ENCODE measurements around the gene P4HA2.

The P4HA2 gene

DNA sequence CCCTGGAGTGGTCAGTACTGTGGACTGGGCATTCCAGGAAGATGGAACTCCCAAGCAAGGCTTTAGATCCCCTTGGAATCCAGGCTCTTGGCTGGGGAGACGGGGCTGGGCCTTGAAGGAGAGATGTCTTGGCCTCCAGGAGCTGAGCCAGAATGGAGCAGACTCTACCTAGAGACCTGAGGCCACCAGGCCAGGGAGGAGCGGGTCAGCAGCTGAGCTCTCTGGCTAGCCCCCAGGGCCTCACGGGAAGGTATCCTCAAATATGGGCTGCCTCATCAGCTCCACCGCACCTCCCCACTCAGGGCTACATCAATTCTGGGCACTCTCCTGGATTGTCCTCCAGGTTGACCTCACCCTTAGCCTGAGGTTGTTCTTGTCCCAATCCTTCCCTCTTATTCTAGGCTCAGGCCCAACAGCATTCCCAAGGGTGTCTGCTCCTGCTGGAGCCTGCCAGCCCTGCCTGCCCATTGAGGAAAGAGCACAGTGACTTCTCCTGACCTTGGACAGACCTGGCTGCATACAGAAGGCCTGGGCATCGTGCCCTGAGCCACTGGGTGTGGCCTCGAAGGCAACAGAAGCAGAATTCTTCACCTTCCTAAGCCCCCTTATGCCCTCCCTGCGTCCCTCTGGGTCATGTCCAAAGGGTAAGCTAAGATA is 26.8 kb upstream of the P4HA2 start:
- no peak overlapping the region for H3K4me3 ChIP-seq (replicated peaks; ENCODE audit: low read depth, low read length)
- TF ChIP-seq, protein P1, sequence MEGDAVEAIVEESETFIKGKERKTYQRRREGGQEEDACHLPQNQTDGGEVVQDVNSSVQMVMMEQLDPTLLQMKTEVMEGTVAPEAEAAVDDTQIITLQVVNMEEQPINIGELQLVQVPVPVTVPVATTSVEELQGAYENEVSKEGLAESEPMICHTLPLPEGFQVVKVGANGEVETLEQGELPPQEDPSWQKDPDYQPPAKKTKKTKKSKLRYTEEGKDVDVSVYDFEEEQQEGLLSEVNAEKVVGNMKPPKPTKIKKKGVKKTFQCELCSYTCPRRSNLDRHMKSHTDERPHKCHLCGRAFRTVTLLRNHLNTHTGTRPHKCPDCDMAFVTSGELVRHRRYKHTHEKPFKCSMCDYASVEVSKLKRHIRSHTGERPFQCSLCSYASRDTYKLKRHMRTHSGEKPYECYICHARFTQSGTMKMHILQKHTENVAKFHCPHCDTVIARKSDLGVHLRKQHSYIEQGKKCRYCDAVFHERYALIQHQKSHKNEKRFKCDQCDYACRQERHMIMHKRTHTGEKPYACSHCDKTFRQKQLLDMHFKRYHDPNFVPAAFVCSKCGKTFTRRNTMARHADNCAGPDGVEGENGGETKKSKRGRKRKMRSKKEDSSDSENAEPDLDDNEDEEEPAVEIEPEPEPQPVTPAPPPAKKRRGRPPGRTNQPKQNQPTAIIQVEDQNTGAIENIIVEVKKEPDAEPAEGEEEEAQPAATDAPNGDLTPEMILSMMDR (IDR thresholded peaks at IDR 0.05; ENCODE audit: low read depth, low read length, missing control alignments), result no peak
- no peak for DNase-seq (ENCODE audit: extremely low read depth, low read depth)

DNA sequence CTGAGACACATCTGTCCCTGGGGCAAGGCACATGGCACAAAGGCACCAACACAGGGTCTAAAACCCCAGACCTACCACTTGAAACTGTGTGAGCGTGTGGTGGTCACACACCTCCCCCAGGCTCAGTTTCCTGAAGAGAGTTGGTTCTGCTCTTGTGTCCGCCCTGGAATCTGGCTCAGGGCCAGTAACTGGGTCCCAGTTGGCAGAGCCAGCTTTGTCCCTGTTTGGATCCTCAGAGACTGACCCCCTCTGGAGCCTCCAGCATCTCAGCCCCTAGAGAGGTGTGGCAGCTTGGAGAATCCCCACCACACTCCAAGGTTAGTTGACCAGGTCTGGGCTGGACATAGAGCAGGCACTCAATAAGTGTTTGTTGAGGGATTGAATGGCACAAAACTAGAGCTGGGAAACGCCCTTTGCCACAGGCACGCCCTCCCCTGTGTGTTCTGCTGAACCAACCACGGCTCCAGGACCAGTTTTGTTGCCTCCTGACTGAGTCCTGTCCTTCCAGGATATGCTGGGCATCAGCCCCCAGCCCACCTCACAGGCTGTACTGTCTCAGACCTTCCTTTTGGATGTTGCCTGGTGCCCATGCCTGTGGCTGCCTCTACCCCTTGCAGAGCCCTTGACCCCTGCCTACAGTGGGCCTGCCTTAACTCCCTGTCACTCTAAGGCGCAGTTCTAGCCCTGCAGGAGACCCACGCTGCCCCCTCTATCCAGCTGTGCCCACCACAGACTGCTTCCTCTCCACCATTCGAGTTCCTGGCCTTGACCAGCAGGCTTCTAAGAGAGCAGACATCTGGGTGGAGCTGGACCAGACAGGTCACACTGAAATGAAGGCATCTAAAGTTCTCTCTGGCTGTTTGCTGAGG is 26.0 kb upstream of the P4HA2 start:
- TF ChIP-seq, protein P1 (IDR thresholded peaks at IDR 0.05; ENCODE audit: low read depth, low read length, missing control alignments), result no peak
- DNase-seq (ENCODE audit: extremely low read depth, low read depth), result no peak
- H3K4me3 ChIP-seq (replicated peaks; ENCODE audit: low read depth, low read length), result no peak overlapping the region

DNA sequence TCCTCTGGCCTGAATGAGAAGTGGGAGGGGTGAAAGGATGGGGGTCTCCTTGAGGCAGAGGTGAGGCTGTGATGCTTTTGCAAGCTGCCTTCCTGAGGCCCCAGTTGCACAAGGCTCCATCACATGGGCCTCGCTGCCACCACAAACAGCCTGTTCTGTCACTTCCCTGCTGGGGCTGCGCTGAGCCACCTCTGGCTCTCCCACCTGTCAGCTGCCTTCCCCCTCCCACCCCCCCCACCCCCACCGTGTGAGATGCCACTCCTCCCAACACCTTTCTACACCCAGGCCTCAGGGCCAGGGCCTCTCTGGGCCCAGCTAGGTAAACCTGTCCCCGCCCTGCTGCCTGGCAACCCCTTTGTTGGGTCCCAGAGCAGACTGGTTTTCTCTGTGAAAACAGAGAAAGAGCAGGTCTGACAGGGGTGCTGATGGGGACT is 25.4 kb upstream of the P4HA2 start:
- DNase-seq (ENCODE audit: extremely low read depth, low read depth), result no peak
- H3K4me3 ChIP-seq (replicated peaks; ENCODE audit: low read depth, low read length), result no peak overlapping the region
- TF ChIP-seq, protein P1 (IDR thresholded peaks at IDR 0.05; ENCODE audit: low read depth, low read length, missing control alignments), result no peak

DNA sequence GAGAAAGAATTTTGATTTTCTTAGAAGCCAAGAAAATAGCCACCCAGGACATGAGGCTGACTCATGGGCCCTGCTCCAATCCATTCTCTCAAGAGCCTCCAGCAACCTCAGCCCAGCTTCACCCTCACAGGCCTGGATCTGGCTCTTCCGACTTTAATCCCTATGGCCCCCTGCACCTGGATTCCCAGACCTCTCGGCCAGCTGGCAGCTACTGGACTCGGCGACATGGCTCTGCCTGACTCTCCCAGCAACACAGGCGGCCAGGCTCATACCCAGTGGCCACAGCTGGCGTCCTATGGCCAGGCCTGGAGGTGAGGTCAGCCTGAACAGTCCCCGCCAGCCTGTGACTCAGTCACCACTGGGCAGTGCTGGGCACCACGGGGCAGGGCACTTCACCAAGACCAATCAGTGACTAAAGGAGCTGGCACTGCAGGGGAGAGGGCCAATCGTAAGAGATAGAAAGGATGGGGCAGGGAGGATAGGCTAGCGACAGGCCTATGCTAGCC is 23.6 kb upstream of the P4HA2 start:
- DNase-seq (ENCODE audit: extremely low read depth, low read depth), result no peak
- H3K4me3 ChIP-seq (replicated peaks; ENCODE audit: low read depth, low read length), result no peak overlapping the region
- TF ChIP-seq, protein P1 (IDR thresholded peaks at IDR 0.05; ENCODE audit: low read depth, low read length, missing control alignments), result no peak

DNA sequence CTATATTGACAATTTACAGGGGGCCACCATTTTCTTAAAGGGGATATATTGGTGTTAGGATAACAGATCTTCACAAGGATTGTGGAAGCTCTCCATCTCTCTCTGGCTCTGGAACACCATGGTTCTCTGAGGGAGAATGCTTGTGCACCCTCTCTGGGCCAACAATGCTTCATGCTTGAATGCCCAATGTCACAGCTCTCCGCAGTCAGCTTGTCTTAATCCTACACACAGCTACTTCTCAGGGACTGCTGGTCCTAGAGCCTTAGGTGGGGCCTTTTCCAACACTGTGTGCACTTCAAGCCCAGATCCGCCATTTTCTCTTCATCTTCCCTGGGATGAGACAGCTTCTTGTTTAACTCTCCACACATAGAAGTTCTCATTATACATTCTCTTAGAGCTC is 22.9 kb upstream of the P4HA2 start:
- no peak overlapping the region for H3K4me3 ChIP-seq (replicated peaks; ENCODE audit: low read depth, low read length)
- DNase-seq (ENCODE audit: extremely low read depth, low read depth), result no peak
- TF ChIP-seq, protein P1 (IDR thresholded peaks at IDR 0.05; ENCODE audit: low read depth, low read length, missing control alignments), result no peak

DNA sequence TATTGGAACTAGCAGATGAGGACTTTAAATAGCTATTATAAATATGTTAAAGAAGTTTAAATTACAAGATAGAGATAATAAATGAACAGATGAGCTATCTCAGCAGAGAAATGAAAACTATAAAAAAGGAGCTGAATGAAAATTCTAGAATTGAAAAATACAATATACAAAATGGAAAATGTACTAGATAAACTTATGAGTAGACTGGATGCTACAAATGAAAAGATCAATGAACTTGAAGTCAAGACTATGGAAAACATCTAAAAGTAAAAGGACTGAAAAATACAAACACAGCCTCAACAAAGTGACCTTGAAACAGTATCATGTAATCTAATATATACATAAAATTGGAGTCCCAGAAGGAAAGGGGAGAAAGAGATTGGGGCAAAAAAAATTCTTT is 19.2 kb upstream of the P4HA2 start:
- no peak for DNase-seq (ENCODE audit: extremely low read depth, low read depth)
- H3K4me3 ChIP-seq (replicated peaks; ENCODE audit: low read depth, low read length), result no peak overlapping the region
- TF ChIP-seq, protein P1 (IDR thresholded peaks at IDR 0.05; ENCODE audit: low read depth, low read length, missing control alignments), result no peak

Measured in HFF-Myc (cell line).